Measurements from ENCODE around the gene MGAM2.

MGAM2 gene

DNA sequence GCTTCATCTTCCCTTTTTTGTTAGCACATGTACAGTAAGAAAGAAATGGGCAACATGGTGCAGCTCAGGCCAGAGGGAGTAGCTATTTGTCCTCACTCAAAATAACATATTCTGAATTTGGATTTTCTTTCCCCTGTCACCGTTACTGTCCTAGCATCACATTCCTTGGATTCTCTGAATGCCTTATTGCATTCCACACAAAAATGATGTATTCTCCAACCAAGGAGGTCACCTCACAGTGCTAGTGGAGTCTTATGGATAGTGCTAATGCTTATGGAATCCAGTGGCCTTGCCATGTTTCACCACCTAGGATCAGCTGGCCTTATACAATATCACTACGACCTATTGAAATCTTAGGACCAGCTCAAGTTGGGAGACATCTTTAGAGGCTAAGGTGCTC, 139.2 kb downstream of the MGAM2 start:
- H3K9me3 ChIP-seq (ENCODE audit: control insufficient read depth in 5 of 5, low read length in 5 of 5) = no peaks in the 10 kb centered on the region
- H3K4me3 ChIP-seq (ENCODE audit: low read depth in 1 of 5, low read length in 5 of 5) = no peak overlapping the region
- H3K36me3 ChIP-seq (ENCODE audit: control insufficient read depth in 5 of 5, insufficient read depth in 5 of 5, low read length in 5 of 5) = no peaks in the 10 kb centered on the region
- no peaks in the 10 kb centered on the region for H3K4me1 ChIP-seq (ENCODE audit: control insufficient read depth in 5 of 5, insufficient read depth in 5 of 5, low read length in 5 of 5)
- H3K9ac ChIP-seq (ENCODE audit: low read length in 5 of 5) = no peak overlapping the region
- H3K27me3 ChIP-seq (ENCODE audit: control insufficient read depth in 5 of 5, insufficient read depth in 4 of 5, low read length in 5 of 5) = no peaks in the 10 kb centered on the region
- no peak overlapping the region for H3K27ac ChIP-seq (ENCODE audit: low read depth, low read length)

DNA sequence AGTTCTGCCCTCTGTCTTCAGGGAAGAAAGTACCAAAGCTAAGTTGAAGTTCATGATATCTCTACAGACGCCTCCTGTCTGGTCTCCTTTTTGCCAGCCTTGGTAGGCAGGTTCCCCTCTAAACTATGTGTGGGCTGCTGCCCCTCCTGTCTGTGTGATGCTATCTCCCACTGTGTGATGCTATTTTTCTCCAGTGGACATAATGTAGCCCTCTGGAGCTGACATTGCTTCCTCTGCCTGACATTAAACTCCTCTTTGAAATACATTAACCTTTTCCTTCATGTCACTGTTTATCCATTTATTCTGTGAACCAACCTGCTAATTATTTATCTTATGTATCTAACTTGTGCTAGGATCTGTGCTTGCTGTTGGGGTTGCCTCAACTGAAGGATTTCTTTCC, 146.4 kb downstream of the MGAM2 start, which contains the start of gene PRSS58:
PRSS58 (minus strand) TSS at position 101 of the 400 bp plus-strand sequence. CDS start 351 bp downstream, outside the sequence.
- Histone ChIP-seq H3K4me1 (ENCODE audit: control insufficient read depth in 5 of 5, insufficient read depth in 5 of 5, low read length in 5 of 5) (no peaks in the 10 kb centered on the region), H3K9ac (ENCODE audit: low read length in 5 of 5) (no peak within 1 kb of the TSS), H3K36me3 (ENCODE audit: control insufficient read depth in 5 of 5, insufficient read depth in 5 of 5, low read length in 5 of 5) (no peaks in the 10 kb centered on the region), H3K27ac (ENCODE audit: low read depth, low read length) (no peak within 1 kb of the TSS), H3K27me3 (ENCODE audit: control insufficient read depth in 5 of 5, insufficient read depth in 4 of 5, low read length in 5 of 5) (no peaks in the 10 kb centered on the region), H3K9me3 (ENCODE audit: control insufficient read depth in 5 of 5, low read length in 5 of 5) (peaks cover 0 to 3% (median 0%) of the 10 kb centered on the region in 5 donors), H3K4me3 (ENCODE audit: low read depth in 1 of 5, low read length in 5 of 5) (no peak within 1 kb of the TSS)

DNA sequence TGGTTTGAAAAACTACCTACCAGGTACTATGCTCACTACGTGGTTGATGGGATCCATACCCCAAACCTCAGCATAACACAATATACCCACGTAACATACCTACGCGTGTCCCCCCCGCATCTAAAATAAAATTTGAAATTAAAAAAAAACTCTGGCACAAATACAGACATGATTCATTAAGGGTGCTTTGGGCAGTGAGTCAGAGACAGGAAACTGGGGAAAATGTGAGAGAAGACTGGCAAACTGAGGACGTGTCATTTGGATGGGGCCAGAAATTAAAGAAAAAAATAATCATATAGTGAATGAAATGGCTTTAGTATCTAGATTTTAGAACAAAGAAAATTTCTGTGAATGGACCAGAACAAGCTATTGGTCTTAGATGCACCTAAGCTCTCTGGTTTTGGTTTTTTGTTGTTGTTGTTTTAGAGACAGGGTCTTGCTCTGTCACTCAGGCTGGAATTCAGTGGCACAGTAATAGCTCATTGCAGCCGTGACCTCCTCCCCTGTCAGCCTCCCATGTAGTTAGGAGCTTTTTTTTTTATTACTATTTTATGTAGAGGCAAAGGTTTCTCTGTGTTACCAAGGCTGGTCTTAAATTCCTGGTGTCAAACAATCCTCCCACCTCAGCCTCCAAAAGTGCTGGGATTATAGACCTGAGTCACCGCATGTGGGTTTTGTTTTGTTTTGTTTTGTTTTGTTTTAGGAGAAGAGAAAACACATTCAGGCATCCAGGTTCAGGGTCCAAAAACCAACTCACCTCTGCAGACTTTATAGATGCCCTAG, 152.3 kb downstream of the MGAM2 start:
- no peaks in the 10 kb centered on the region for H3K27me3 ChIP-seq (ENCODE audit: control insufficient read depth in 5 of 5, insufficient read depth in 4 of 5, low read length in 5 of 5)
- no peak overlapping the region for H3K27ac ChIP-seq (ENCODE audit: low read depth, low read length)
- no peak overlapping the region for H3K4me3 ChIP-seq (ENCODE audit: low read depth in 1 of 5, low read length in 5 of 5)

More for the DNA sequence above, 152.3 kb downstream of the MGAM2 start:
- H3K4me1 ChIP-seq (ENCODE audit: control insufficient read depth in 5 of 5, insufficient read depth in 5 of 5, low read length in 5 of 5) = no peaks in the 10 kb centered on the region
- H3K9me3 ChIP-seq (ENCODE audit: control insufficient read depth in 5 of 5, low read length in 5 of 5) = no peaks in the 10 kb centered on the region
- no peak overlapping the region for H3K9ac ChIP-seq (ENCODE audit: low read length in 5 of 5)
- H3K36me3 ChIP-seq (ENCODE audit: control insufficient read depth in 5 of 5, insufficient read depth in 5 of 5, low read length in 5 of 5) = no peaks in the 10 kb centered on the region
